ENCODE data around the gene TNFAIP3. TPM values are rescaled to one million over a fixed set of nuclear protein-coding genes. Genes with fewer than 3 reads are reported as not detected.

Gene TNFAIP3
- total and polyA plus RNA-seq, 2 of the 8 experiments (the other 6 are each of a cell fraction or from before 2014, with no cell fraction given): 1.6 to 2.0 TPM

GRCh38 chr6:137906020-137906472 is 39.0 kb downstream of the TNFAIP3 start (continued):
- TF ChIP-seq CHD7 (IDR thresholded peaks at IDR 0.05; ENCODE audit: insufficient replicate concordance, low read length) (no peak), USF2 (IDR thresholded peaks at IDR 0.05; ENCODE audit: low read length) (no peak), SRF (IDR thresholded peaks at IDR 0.05; ENCODE audit: low read depth, low read length) (no peak), TCF12 (IDR thresholded peaks at IDR 0.05; ENCODE audit: low read depth, low read length) (no peak), SP4 (IDR thresholded peaks at IDR 0.05; ENCODE audit: low read length) (no peak), ATF3 (IDR thresholded peaks at IDR 0.05; ENCODE audit: insufficient read depth, low read depth, low read length) (no peak), TEAD4 (IDR thresholded peaks at IDR 0.05; ENCODE audit: low read depth, low read length) (no peak), CBX8 (IDR thresholded peaks at IDR 0.05; ENCODE audit: borderline replicate concordance, low read depth, low read length) (no peak), BACH1 (IDR thresholded peaks at IDR 0.05; ENCODE audit: low read length) (no peak), EGR1 (IDR thresholded peaks at IDR 0.05; ENCODE audit: borderline replicate concordance, low read depth, low read length) (no peak), SAP30 (IDR thresholded peaks at IDR 0.05; ENCODE audit: insufficient read depth, insufficient replicate concordance, low read length) (no peak)
